NCI-H1048 (cell line): ENCODE data around the gene RBSN.
"Not testable (repeated sequence)": the region's sequence is repeated elsewhere in the genome, so short reads cannot be mapped to it uniquely, and the experiment has no call there.

Experiments used
- DNase-seq: peaks from one replicate; lab custom pipeline; 2025; lab: John Stamatoyannopoulos, UW

Gene RBSN

DNA sequence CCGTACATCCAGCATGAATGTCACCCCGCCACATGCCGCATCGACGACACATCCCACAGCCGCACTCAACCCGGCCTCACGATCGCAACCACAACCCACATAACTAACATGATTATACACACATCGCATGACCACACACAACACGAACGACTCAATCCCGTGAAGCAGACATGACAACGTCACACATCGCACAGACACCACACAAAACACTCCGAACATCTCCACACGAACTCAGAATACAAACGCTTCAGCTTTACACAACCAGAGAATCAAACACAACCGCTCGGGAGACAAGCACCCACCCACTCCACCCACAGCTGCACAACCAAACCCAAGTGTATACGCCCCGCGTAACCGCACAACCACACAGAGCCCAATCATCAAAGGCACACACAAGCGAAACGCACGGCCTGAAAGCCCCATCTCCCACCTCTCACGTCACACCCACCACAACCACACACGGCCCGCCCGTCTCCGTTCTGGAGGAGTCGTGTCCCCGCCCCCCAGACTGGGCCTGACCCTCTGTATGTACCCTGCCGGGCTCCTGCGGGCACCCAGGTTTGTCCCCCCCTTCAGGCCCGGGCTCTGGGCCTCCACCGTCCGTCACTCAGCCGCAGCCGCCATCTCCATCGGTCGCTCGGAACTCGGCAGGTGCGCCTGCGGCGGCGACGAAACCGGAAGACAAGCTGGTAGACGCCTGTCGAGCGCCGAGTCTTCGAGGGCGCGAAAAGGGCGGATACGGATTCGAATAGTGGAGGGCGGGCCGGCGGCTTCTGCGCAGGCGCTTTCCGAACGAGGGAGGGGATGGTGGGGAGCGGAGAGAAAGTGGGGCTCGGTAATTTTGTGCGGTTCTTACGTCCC, at the start of gene RBSN:
TSS of gene RBSN (minus strand) at position 646 of the 861 bp plus-strand sequence. CDS start 3,028 bp downstream, outside the sequence.
- peak; percentile 94 for DNase-seq

DNA sequence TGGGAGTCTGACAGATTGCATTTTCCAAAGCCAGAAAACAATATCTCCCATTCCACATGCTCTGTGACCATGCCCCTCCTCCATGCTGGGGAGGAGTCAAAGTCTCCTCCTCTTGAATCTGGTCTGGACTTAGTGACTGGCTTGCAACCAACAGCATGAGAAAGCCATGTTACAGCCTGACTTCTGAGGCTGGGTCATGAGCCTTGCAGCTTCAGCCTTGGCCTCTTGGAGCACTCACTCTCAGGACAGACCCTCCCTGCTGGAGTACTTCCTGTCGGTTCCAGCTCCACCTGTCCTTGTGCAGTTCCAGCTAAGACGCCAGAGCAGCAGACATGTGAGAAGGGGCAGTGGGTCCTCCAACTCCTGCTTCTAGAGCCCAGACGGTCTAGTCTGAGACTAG, 49.7 kb upstream of the RBSN start:
- no peak for DNase-seq

DNA sequence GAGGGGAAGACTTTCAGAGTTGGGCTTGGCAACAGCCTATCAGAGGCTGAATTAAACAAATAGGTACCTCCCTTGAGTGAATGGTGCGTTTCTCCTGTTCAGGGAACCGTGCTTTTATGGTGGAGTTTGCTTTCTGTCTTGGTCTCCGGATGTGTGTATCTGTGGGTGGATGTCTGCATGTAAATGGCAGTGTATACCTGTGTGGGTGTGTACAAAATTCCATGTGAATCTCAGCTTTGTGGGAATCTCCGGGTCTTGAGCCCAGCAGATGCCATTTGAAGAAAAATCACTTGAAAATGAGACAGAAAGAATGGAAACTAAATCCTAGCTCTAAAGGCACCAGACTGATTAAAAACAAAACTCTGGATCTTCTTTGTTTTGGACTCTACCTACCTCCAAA, 37.9 kb upstream of the RBSN start:
- not testable (repeated sequence) for DNase-seq

DNA sequence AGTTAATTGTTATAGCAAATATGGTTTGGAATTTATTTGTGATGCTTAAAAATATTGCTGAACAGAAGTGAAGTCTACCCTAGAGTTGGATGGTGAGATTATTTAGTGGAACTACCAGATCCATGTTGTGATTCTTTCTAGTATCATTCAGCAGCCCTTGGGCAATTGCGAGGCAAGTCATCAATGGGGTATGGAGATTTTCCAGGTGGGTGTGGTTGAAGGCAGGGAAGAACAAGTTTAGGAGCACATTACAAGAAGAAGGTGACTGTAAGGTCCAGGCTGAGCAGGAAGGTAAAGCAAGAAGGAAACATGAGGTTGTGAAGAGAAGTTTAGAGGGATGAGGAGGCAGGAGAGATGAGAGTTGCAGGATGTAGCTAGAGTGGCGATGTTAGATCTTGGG, 36.0 kb upstream of the RBSN start:
- DNase-seq, result not testable (repeated sequence)

DNA sequence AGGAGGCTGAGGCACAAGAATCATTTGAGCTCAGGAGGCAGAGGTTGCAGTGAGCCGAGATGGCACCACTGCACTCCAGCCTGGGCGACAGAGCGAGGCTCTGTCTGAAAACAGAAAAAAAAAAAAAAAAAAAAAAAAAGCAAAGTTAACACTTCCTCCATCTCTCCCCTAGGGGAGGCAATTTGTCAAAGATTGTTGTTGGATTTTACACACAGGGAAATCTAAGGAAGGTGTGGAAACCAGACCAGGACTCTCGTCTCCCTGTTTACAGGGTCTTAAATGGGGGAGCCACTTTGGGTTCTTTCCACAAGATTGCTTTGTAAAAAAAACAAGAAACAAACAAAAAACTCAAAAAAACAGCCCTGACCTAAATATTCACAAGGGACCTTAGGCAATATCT, 29.5 kb upstream of the RBSN start:
- not testable (repeated sequence) for DNase-seq

DNA sequence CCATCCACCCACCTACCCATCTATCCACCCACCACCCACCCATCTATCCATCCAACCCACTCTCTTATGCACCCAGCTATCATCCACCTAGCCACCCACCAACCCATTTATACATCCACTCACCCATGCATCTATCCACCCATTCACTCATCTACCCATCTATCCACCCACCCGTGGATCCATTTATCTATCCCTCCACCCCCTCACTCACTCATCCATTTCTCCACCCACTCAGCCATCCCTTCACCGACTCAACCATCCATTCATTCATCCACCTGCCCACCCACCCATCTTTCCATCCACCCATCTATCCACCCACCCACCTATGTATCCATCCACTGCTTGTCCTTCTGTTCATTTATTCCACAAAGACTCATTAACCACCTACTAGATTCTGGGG, 28.0 kb upstream of the RBSN start:
- not testable (repeated sequence) for DNase-seq

DNA sequence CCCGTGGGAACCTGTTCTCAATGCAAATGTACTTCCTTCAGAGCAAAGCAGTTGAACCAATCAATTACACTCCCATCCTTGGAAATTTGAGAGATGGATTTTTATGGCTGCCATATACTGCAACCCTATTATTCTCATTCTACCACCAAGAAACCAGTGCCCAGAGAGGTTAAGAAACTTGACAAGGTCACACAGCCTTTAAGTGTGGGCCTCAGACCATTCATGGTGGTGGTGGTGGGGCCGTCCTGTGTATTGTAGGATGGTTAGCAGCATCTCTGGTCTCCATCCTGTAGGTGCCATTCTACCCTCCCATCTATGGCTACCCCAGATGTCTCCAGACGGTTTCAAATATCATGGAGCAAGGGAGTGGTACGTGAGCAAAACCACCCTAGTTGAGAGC, 23.4 kb upstream of the RBSN start:
- no peak for DNase-seq

DNA sequence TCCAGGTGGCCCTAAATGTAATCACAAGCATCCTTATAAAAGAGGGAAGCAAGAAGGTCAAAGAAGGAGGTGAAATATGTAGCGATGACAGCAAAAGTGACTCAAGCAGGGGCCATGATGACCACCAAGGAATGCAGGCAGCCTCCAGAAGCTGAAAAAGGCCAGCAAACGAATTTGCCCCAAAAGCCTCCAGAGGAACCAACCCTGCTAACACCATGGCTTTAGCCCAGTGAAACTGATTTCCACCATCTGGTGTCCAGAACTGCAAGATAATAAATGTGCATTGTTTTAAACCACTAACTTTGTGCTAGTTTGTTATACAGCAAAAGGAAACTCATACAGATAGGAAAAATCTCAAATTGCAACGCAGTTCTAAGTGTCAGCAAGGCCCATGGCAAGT, 23.0 kb upstream of the RBSN start:
- DNase-seq, result no peak

DNA sequence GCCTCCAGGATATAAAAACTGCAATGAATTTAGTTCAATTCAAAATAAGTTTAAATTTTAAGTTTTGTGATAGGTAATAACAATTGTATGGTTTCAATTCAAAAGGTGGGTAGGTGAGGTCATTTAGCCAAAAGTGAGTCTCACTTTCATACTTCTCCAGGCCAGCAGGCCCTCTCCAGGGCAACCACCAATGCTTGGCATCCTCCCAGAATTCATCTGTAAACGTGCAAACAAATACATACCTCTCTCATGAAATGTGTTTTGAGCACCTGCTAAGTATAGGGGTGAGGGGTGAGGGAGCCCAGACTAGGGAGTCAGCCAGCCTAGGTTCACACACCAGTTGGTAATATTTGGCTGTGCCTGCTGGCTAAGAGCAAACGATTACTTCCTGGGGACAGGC, 22.0 kb upstream of the RBSN start:
- no peak for DNase-seq

DNA sequence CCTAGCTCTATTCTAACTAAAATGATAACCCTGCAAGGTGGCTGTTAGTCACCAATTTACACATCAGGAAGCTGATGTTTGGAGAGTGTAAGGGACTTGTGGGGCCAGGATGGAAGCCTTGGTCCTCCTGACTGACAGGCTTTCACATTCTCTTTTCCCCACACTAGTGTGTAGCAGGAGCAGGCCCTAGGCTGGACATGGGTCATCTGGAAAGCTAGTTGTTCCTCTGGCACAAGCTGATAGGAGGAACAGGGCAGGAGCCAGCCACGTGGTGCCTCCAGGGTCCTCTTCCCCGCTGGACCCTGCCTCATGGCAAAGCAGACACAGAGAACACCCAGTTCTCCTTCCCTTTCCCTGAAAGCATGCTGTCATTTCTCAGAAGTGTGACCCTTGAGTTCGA, 18.1 kb upstream of the RBSN start:
- DNase-seq, result no peak

DNA sequence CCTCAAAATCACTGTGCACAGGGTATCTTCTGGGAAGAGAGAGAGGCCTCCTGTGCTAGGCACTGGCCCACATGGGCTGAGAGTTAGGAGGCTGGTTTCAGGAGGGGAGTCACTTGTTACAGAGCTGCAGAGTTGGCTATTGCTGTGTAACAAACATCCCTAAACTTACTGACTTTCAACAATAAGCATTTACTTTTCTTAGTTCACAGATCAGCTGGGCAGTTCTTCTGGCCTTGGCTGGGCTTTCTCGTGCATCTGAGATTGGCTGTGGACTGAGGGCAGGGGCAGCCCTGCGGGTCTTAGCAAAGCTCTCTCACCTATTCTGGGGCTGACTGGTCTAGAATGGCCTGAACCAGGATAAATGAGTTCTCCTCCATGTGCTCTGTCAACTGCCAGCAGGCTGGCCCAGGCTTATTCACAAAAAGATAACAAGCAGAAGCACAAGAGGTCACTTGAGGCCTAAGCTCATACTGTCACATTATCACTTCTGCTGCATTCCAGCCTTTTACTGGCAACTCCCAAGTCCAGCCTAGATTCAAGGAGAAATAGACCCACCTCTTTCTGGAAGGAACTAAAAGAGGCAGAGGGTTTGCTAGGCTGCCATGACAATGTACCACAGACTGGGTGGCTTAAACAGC, 17.2 kb upstream of the RBSN start:
- DNase-seq, result no peak

DNA sequence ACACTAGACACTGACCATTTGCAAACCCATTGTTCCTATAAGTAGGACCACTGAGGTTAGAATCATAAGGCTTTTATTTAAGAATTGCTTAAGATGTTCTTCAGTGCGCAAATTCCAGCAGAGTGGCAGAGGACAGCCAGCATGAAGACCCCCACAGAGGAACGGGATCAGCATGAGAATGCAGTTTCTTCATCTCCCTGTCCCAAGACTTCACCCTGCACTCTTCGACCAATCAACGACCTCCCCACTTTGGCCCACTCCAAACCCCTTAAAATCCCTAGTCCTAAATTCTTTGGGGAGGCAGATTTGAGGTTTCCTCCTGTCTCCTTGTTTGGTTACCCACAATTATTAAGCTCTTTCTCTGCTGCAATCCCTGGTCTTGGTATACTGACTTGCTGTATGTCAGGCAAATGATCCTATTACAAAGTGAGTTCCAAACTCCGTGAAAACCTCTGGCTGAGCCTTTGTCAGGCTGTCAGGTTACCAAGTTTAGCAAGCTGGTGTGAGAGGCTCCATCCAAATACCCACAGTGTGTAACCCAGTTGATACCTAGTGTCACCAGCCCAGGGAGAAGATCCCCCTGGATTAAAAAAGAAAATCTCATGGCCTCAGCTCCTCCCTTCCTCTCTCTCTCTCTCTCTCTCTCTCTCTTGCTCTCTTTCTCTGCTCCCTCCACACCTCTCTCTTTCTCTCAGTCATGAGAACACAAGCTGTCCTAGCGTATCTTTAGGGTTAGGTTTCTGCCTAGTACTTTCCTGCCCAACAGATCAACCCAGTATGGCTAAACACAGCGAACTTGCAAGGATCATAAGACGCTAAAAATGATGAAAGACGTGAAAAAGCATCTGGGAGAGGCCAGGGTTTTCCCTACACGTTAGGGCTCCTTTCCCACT, 15.8 kb upstream of the RBSN start:
- DNase-seq, result no peak

DNA sequence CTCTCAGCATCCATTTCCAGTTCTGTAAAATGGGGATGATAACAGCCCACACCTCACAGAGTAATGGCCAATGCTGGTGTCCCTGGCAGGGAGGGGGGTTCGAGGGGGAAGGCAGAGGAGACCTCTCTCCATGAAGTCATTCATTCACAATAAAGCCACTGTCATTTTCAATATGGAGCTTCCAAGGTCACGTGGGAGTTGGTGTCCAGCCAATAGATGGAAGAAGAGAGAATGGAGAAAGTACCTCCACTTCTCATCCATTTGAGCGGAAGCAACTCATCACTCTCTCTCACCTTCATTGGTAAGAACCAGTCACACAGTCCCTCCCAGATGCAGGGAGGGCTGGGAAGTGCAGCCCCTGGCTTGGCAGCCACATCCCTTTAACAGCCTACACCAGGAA, 14.9 kb upstream of the RBSN start:
- DNase-seq, result no peak

DNA sequence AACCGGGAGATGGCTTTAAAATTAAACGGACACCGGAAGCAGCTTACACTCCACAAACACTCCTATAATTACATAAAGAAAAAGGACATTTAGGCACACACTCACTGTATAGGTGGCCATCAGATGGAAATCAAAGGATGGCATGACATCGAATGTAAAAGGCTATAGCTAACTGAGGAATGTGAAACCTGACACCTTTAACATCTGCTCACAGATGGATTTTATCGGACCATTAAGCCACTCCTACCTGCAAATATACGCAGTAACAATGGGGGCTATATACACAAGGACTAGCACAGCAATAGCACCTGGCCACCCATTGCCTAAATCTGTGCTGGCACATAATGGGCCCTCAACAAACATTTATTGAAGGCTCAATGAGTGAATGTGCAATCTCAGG, 14.5 kb upstream of the RBSN start:
- DNase-seq, result no peak

DNA sequence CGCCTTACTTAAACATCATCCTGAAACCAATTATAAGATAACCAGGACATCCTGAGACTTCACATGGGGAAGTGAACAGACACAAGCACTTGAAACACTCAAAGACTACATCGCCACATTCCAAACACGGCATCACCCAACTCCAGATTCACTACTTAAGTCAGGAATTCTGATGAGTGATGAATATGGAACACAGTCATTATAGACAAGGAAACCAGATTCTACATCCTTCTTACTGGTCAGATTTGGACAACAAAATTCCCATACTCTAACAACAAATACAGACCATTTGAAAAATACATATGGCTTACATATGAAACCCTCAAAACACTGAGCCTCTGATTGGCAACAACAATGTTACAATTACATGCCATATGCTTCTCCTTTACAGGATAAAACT, 13.1 kb upstream of the RBSN start:
- DNase-seq, result no peak

DNA sequence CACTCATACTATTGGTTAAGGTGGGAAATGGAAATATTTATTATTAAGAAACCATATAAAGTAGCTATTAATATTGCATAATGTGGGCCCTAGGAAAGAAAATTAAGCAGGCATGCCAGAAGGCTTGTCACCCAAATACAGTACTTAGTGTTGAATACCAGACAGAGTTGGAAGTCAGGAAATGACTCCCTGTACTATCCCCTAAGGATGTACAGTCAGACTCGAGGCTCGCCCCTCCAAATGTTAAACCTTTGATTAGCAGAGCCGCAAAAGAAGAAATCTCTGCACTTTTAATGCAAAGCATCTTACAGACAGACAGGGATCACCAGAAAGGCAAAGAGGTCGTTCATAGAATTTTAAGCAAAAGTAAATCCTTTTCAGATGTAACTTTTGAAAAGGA, 11.3 kb upstream of the RBSN start:
- DNase-seq, result no peak

DNA sequence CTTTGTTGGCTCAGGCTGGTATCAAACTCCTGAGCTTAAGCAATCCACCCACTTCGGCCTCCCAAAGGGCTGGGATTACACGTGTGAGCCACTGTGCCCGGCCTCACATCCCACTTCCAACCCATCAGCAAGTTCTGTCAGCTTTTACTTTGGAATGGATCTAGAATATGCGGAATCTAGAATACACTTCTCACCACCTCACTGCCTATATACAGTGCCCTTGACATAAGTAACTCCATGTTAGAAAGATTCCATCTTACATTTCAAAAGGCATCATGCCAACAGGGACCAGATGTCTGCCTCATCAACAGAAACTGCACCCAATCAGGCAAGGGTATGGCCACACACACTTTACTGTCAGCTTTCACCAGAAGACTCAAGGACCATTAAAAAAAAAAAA, 9.9 kb upstream of the RBSN start:
- DNase-seq, result no peak

DNA sequence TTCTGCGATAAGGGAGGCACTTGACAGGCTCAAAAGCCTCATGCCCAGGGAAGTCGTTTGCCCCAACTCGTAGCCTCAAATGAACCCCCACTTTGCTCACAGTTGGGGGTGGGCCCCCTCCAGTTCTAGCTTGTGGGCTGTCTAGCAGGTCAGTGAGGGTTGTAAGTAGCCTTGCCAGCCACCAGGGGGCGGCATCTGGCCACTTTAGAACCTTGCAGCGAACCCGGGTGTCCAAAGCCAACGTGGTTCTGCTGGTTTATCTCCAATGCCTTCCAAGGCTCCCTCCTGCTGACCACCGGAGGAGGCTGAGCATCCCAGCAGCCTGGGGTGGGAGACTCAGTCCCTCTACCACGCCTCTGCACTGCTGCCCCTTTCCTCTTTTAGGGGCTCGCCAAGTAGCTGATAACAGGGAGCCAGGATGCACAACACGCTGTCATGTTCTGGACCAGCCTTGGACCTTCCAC, 9.2 kb upstream of the RBSN start:
- peak; percentile 14 for DNase-seq

DNA sequence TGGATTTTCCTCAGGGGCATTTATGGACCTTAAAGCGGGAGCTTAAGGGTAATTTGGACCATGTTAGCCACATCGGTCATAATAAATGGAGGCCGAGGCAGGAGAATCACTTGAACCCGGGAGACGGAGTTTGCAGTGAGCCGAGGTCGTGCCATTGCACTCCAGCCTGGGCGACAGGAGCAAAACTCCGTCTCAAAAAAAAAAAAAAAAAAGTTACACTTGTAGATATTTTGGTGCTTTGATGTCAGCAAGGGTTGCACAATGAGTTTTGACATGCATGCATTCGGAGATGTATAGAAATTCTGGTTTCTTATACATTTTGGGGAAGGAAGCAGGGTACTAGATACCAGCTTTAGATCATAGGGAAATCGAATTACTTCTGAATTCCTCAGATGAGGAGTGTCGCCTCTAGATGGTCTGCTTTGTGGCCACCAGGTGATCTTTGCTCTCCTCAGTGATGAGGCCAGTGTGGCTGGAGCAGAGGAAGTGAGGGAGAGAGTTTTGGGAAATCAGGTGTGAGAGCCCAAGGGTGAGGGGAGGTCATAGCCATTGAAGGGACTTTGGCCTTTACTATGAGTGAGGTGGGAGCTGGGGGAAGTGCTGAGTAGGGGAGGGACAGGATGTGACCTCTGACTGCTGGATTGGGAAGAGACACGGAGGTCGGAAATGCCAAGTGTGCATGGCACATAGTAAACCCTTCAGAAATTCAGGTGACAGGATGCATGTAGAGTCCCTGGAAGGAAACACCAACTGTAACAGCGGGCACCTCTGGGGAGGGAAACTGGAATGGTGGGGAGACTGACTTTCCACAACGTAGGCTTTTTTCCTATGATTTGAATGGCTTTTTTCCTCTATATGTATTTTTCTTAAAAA, 8.4 kb upstream of the RBSN start:
- no peak for DNase-seq

DNA sequence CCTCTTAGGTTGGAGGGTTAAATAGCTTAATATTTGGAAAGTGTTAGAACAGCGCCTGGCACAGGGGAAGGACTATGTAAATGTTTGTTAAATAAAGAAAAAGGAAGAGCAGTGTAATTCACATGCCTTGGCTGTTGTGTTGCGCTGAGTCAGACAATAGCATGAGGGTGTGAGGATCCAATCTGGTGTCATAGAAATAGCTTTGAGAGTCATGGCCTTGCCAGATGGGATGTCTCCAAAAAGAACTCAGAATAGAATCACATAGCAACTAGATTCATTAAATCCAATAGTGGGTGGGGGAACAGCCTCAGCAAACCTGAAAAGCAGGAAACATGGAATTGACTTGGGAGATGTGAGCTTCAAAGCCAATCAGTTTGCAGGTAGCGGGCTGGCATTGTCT, 3.9 kb upstream of the RBSN start:
- no peak for DNase-seq

DNA sequence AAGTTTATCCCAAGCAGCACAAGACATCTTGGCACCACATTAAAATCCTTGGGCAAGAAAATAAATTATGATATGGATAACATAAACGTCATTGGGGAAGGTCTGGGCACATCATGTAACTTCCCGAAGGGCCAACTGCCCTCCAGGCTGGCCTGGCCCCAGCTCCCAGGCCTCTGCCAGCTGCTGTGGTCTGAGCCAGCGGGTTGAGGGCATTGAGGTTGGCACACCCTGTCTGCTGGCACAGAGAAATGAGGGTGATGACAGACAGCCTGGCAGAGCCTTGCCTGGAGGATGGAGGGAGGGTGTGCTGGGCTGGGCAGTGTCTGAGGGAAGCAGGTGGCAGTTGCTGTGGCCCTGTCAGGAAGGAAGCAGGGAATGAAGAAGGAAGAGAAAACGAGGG, 3.3 kb upstream of the RBSN start:
- no peak for DNase-seq
